HepG2 (cell line): ENCODE data around the gene CTNNA3. TPM values are rescaled to one million over a fixed set of nuclear protein-coding genes. Genes with fewer than 3 reads are reported as not detected.

Experiments used
- ATAC-seq: fragments of 200-7000 bp; cut with Tn5 transposase; 3 replicates; pipeline ENCODE4 v1.9.1; 2020; ENCODE audit warnings: mild to moderate bottlenecking, moderate library complexity
- BruUV-seq: library from RNA; stranded (reverse); fragments of 400-500 nt; replicated peaks from 2 replicates; lab custom pipeline; 2021; lab: Mats Ljungman, UMichigan
- CTCF ChIA-PET: fragments of 300-600 bp; formaldehyde crosslinking; extraction: SDS; loops from one replicate; lab custom pipeline; 2021; ENCODE audit warnings: low total read pairs, inconsistent platforms, low intra/inter-chr PET ratio; lab: Yijun Ruan, JAX
- POLR2A ChIA-PET: fragments of 350-600 bp; sonication (Branson Sonifier 250); formaldehyde crosslinking; loops from one replicate; lab custom pipeline; 2020; ENCODE audit warnings: antibody characterized with exemption, inconsistent platforms; lab: Yijun Ruan, JAX
- DNase-seq: peaks from one replicate; pipeline ENCODE4 v3.0.0-alpha.2; 2015; ENCODE audit warnings: low spot score
- FAIRE-seq: peaks from 3 replicates; lab custom pipeline; 2011; peaks lifted over from hg19 to GRCh38; lab: Jason Lieb, UNC
- H2AFZ ChIP-seq: one replicate; pipeline ENCODE4 v1.6.1; 2011; ENCODE audit warnings: low read length, inconsistent platforms
- H3K27ac ChIP-seq: fragments of 300-600 bp; 3 replicates; pipeline ENCODE4 v1.8.0; 2011; ENCODE audit warnings: mixed run types, mild to moderate bottlenecking, mixed read lengths, low read length, inconsistent platforms; ENCODE audit not compliant: insufficient read depth; ENCODE audit errors: extremely low read length
- H3K27me3 ChIP-seq, 2 experiments: fragments of 200-600 bp in 1 of 2; 2 replicates in 1 of 2; 3 replicates in 1 of 2; pipeline versions ENCODE4 v1.6.0 to v1.8.0; 2011; ENCODE audit warnings: low read length in 2 of 2, mild to moderate bottlenecking in 2 of 2, moderate library complexity in 2 of 2, inconsistent platforms in 1 of 2; ENCODE audit not compliant: insufficient read depth in 2 of 2, control insufficient read depth in 1 of 2
- H3K36me3 ChIP-seq, 2 experiments: fragments of 200-600 bp in 1 of 2; replicated peaks in 1 of 2; 2 replicates in 1 of 2; 3 replicates in 1 of 2; pipeline versions ENCODE4 v1.5.1 to v1.8.0; 2011; ENCODE audit warnings: low read length in 2 of 2, inconsistent platforms in 1 of 2; ENCODE audit not compliant: insufficient read depth in 2 of 2, control insufficient read depth in 1 of 2
- H3K4me1 ChIP-seq: 2 replicates; pipeline ENCODE4 v1.5.1; 2012; ENCODE audit warnings: low read length, inconsistent platforms; ENCODE audit not compliant: insufficient read depth
- H3K4me2 ChIP-seq: 2 replicates; pipeline ENCODE4 v1.6.0; 2011; ENCODE audit warnings: low read depth, low read length, inconsistent platforms
- H3K4me3 ChIP-seq, 3 experiments: fragments of 200-600 bp in 1 of 3; sonication (generic), shearing (Covaris generic) in 1 of 3; replicated peaks in 1 of 3; 2 replicates each; pipeline ENCODE4 v1.5.1; 2011 to 2016; ENCODE audit warnings: low read length in 3 of 3, inconsistent platforms in 2 of 3, low read depth in 2 of 3, mild to moderate bottlenecking in 2 of 3, control low read depth in 1 of 3, mixed read lengths in 1 of 3; ENCODE audit not compliant: insufficient read depth in 1 of 3
- H3K79me2 ChIP-seq: one replicate; pipeline ENCODE4 v1.6.1; 2011; ENCODE audit warnings: low read length, inconsistent platforms; ENCODE audit not compliant: insufficient read depth
- H3K9ac ChIP-seq: 2 replicates; pipeline ENCODE4 v1.6.0; 2011; ENCODE audit warnings: mild to moderate bottlenecking, low read depth, low read length, inconsistent platforms; ENCODE audit not compliant: insufficient read depth
- H3K9me3 ChIP-seq: 2 replicates; pipeline ENCODE4 v1.5.1; 2012; ENCODE audit warnings: mild to moderate bottlenecking, low read length
- H4K20me1 ChIP-seq: 2 replicates; pipeline ENCODE4 v1.6.0; 2011; ENCODE audit warnings: inconsistent platforms, mild to moderate bottlenecking, low read length, moderate library complexity; ENCODE audit not compliant: insufficient read depth
- BRCA1 ChIP-seq: sonication (generic); formaldehyde crosslinking; IDR thresholded peaks from 2 replicates; pipeline ENCODE4 v1.4.0; 2020; ENCODE audit warnings: missing genetic modification reagents
- BRF2 ChIP-seq: sonication (generic); formaldehyde crosslinking; IDR thresholded peaks from 2 replicates; pipeline ENCODE4 v1.8.1; 2022; ENCODE audit warnings: mild to moderate bottlenecking, missing genetic modification reagents
- GATA4 ChIP-seq: sonication (generic); IDR thresholded peaks from 2 replicates; pipeline ENCODE4 v1.6.1; 2016; ENCODE audit warnings: antibody characterized with exemption, low read depth, borderline replicate concordance
- JUND ChIP-seq: sonication (generic); formaldehyde crosslinking; IDR thresholded peaks from 2 replicates; pipeline ENCODE4 v1.8.0; 2022; ENCODE audit warnings: mild to moderate bottlenecking, missing genetic modification reagents
- KDM4B ChIP-seq: sonication (generic); formaldehyde crosslinking; IDR thresholded peaks from 2 replicates; pipeline ENCODE4 v1.4.0; 2020; ENCODE audit warnings: missing genetic modification reagents
- MTA3 ChIP-seq: sonication (generic); formaldehyde crosslinking; IDR thresholded peaks from 2 replicates; pipeline ENCODE4 v1.4.0; 2020; ENCODE audit warnings: missing genetic modification reagents
- MYPOP ChIP-seq: sonication (generic); formaldehyde crosslinking; IDR thresholded peaks from 2 replicates; pipeline ENCODE4 v1.8.1; 2023; ENCODE audit warnings: mild to moderate bottlenecking, moderate library complexity, missing genetic modification reagents
- MZF1 ChIP-seq: sonication (generic); formaldehyde crosslinking; IDR thresholded peaks from 2 replicates; pipeline ENCODE4 v1.8.1; 2023; ENCODE audit warnings: mild to moderate bottlenecking, missing genetic modification reagents, borderline replicate concordance
- PATZ1 ChIP-seq: sonication (generic); formaldehyde crosslinking; IDR thresholded peaks from 2 replicates; pipeline ENCODE4 v1.4.0; 2020; ENCODE audit warnings: missing genetic modification reagents
- SCMH1 ChIP-seq: sonication (generic); formaldehyde crosslinking; IDR thresholded peaks from 2 replicates; pipeline ENCODE4 v1.9.0; 2021; ENCODE audit warnings: missing genetic modification reagents, mild to moderate bottlenecking, borderline replicate concordance
- SMC3 ChIP-seq: IDR thresholded peaks from 2 replicates; pipeline ENCODE4 v1.6.1; 2011; ENCODE audit warnings: low read length, improper control_type of control experiment
- SRSF9 ChIP-seq: fragments of 200-400 bp; formaldehyde crosslinking; IDR thresholded peaks from 2 replicates; pipeline ENCODE4 v1.6.1; 2018; ENCODE audit warnings: borderline replicate concordance, mild to moderate bottlenecking, low read depth, low read length; ENCODE audit not compliant: insufficient read depth, poor library complexity, severe bottlenecking
- YEATS2 ChIP-seq: sonication (generic); formaldehyde crosslinking; IDR thresholded peaks from 2 replicates; pipeline ENCODE4 v1.4.0; 2020; ENCODE audit warnings: missing genetic modification reagents, borderline replicate concordance
- ZIK1 ChIP-seq: sonication (generic); formaldehyde crosslinking; IDR thresholded peaks from 2 replicates; pipeline ENCODE4 v1.5.0; 2020; ENCODE audit warnings: mild to moderate bottlenecking, low read depth, missing genetic modification reagents, borderline replicate concordance
- ZNF18 ChIP-seq: sonication (generic); formaldehyde crosslinking; IDR thresholded peaks from 2 replicates; pipeline ENCODE4 v1.8.0; 2022; ENCODE audit warnings: mild to moderate bottlenecking, missing genetic modification reagents; ENCODE audit not compliant: insufficient replicate concordance
- ZNF230 ChIP-seq: sonication (generic); formaldehyde crosslinking; IDR thresholded peaks from 2 replicates; pipeline ENCODE4 v1.4.0; 2020; ENCODE audit warnings: mild to moderate bottlenecking, missing genetic modification reagents
- ZNF234 ChIP-seq: sonication (generic); formaldehyde crosslinking; conservative IDR thresholded peaks from 2 replicates; pipeline ENCODE4 v1.5.1; 2020; ENCODE audit warnings: mild to moderate bottlenecking, missing genetic modification reagents
- ZNF326 ChIP-seq: sonication (generic); formaldehyde crosslinking; IDR thresholded peaks from 2 replicates; pipeline ENCODE4 v1.4.0; 2020; ENCODE audit warnings: missing genetic modification reagents, borderline replicate concordance
- ZNF547 ChIP-seq: sonication (generic); formaldehyde crosslinking; IDR thresholded peaks from 2 replicates; pipeline ENCODE4 v1.5.1; 2020; ENCODE audit warnings: mild to moderate bottlenecking, missing genetic modification reagents
- ZNF850 ChIP-seq: sonication (generic); formaldehyde crosslinking; conservative IDR thresholded peaks from 2 replicates; pipeline ENCODE4 v1.9.0; 2021; ENCODE audit warnings: mild to moderate bottlenecking, missing genetic modification reagents
- WGBS: methylation state at CpG from one replicate; pipeline ENCODE4 v1.1.6; 2017; ENCODE audit warnings: low lambda C conversion rate; 5-methylcytosine and 5-hydroxymethylcytosine counted together
- in situ Hi-C: cut with HindIII; loops from 2 replicates; pipeline ENCODE4 v1.10.0; 2017; ENCODE audit warnings: low pct_unique_long_range_greater_than_20kb; ENCODE audit not compliant: extremely low pct_ligation_motif_present
- intact Hi-C: fragments of 100-400 bp; cut with micrococcal nuclease; formaldehyde crosslinking; loops from one replicate; pipeline ENCODE4 v1.10.0; 2022; ENCODE audit not compliant: unreplicated experiment
- polyA plus RNA-seq, 8 experiments: library from polyadenylated mRNA; depleted of rRNA in 3 of 8; stranded (reverse) in 7 of 8; unstranded in 1 of 8; fragments of >200 nt; fragmentation: Illumina TruSeq in 4 of 8; extraction: Trizol in 4 of 8; gene quantifications; 2 replicates each; pipeline versions ENCODE4 v1.2.1 to v1.2.3, GENCODE V29; 2011 to 2016; ENCODE audit warnings: low read depth in 4 of 8, missing spikeins in 1 of 8, mixed read lengths in 1 of 8; ENCODE audit not compliant: insufficient read depth in 1 of 8
- total RNA-seq, 5 experiments: library from RNA; depleted of rRNA; stranded (reverse); fragments of >200 nt; fragmentation: Illumina TruSeq; extraction: Trizol; gene quantifications; 2 replicates each; pipeline ENCODE4 v1.2.3, GENCODE V29; 2016; ENCODE audit warnings: low read depth in 1 of 5

CTNNA3 gene
- total and polyA plus RNA-seq, 2 of the 13 experiments (the other 11 are each of a cell fraction or from before 2014, with no cell fraction given), result not detected

- TF ChIP-seq ZNF18 (CRISPR knock-in tag) (no peak), BRF2 (no peak), ZNF234 (CRISPR knock-in tag) (no peak), SCMH1 (CRISPR knock-in tag) (no peak), KDM4B (CRISPR knock-in tag) (no peak), YEATS2 (CRISPR knock-in tag) (no peak), GATA4 (no peak), MTA3 (no peak), ZNF547 (no peak), BRCA1 (CRISPR knock-in tag) (no peak)
These were observed 176.6 kb downstream of the CTNNA3 start (continued) for GRCh38 chr10:67519434-67519833.

GRCh38 chr10:67518756-67519155 is 177.2 kb downstream of the CTNNA3 start:
- Histone ChIP-seq H3K36me3 (no peaks in the 10 kb centered on the region), H3K27ac (no peak overlapping the region), H2AFZ (no peak overlapping the region), H3K9ac (no peak overlapping the region), H3K79me2 (no peaks in the 10 kb centered on the region), H3K4me2 (no peak overlapping the region), H3K27me3 (no peaks in the 10 kb centered on the region), H3K4me1 (no peaks in the 10 kb centered on the region), H3K4me3 (no peak overlapping the region), H3K9me3 (no peaks in the 10 kb centered on the region), H4K20me1 (no peaks in the 10 kb centered on the region)
- DNase-seq (no peak), FAIRE-seq (no peak), ATAC-seq (no peak)
- 1% methylated on average over 4 of the region's 4 CpGs for WGBS
- BruUV-seq, result no TSS peak
- in situ Hi-C loops, result no loop called here
- POLR2A ChIA-PET, result no interaction called here
- intact Hi-C loops, result no loop called here
- CTCF ChIA-PET, result interaction anchor here (1.5 kb wide), 1 partner anchor 1303 kb away, joined by 3 read pairs; no protein-coding TSS in a partner anchor
- TF ChIP-seq ZIK1 (CRISPR knock-in tag), result no peak
- no peak for TF ChIP-seq PATZ1
- TF ChIP-seq JUND (CRISPR knock-in tag), result no peak
- TF ChIP-seq MYPOP (CRISPR knock-in tag), result no peak
- TF ChIP-seq ZNF850 (CRISPR knock-in tag), result no peak
- TF ChIP-seq SRSF9, result no peak
- no peak for TF ChIP-seq MZF1 (CRISPR knock-in tag)
- TF ChIP-seq SMC3, result no peak
- TF ChIP-seq ZNF230 (CRISPR knock-in tag), result no peak
- no peak for TF ChIP-seq ZNF326 (CRISPR knock-in tag)
